Panc1 (cell line): ENCODE data around the gene PRODH2.

Experiments
- CTCF ChIP-seq: fragments of 450-650 bp; IDR thresholded peaks from 2 replicates; pipeline ENCODE4 v1.5.1; 2017; ENCODE audit warnings: mild to moderate bottlenecking
- REST ChIP-seq, 2 experiments: IDR thresholded peaks; 2 replicates each; pipeline ENCODE4 v1.6.1; 2011 to 2012; ENCODE audit warnings: low read depth in 2 of 2, control low read depth in 1 of 2, low read length in 1 of 2, mild to moderate bottlenecking in 1 of 2, moderate library complexity in 1 of 2; ENCODE audit not compliant: insufficient read depth in 1 of 2
- SIN3A ChIP-seq: IDR thresholded peaks from 2 replicates; pipeline ENCODE4 v1.6.1; 2012; ENCODE audit warnings: low read depth, mild to moderate bottlenecking, low read length, moderate library complexity, borderline replicate concordance; ENCODE audit not compliant: insufficient read depth

- TF ChIP-seq CTCF = peak; percentile 78; the same call in 1 of the 2 replicates
- no peak for TF ChIP-seq REST (IDR thresholded peaks at IDR 0.05; ENCODE audit: insufficient read depth in 1 of 2, low read depth in 2 of 2, low read length in 1 of 2)
- TF ChIP-seq SIN3A = no peak
Measured at GRCh38 chr19:35851213-35852028, 38.8 kb upstream of the PRODH2 start.
